ENCODE results near the gene LTBP3. TPM values are rescaled to one million over a fixed set of nuclear protein-coding genes. Genes with fewer than 3 reads are reported as not detected.
A peak's percentile ranks its signal among the peaks of the same experiment; 100 is the strongest.

LTBP3 gene
- total and polyA plus RNA-seq, 9 of the 15 experiments (the other 6 are each of a cell fraction or from before 2014, with no cell fraction given) = 0.06 to 20.5 (median 4.8) TPM

DNA sequence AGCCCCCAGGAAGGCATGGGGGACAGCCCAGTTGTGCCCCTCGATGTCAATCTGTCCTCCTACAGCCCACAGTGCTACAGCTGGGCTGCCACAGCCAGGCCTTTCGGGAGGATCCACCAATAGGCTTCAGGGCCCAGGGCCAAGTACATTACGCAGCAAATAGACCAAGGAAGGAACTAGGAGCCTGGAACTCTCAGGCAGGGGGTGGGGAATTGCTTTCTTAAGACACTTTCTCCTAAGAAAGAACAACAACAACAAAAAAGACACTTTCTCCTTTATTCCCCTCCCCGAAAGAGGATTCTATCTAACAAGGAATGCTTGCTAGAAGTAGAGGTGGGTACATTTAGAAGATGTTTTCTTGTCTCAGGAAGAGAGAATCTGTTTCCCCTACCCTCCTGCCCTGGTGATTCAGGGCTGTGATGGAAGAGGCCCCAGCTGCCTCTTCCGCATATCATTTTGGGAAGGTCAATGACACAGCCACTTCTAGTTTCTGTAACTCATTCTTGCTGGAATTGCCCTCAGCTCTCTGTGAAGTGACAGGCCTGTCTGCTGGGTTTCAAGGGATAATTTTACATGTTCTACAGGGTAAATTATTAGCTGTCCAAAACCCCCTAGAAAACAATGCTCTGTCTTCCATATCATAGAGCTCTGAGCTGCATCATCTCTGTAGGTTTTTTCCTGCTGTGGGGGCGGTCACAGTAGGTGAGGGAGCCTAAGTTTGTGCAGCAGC, 65.4 kb downstream of the LTBP3 start (continued):
- TF ChIP-seq, protein P1, sequence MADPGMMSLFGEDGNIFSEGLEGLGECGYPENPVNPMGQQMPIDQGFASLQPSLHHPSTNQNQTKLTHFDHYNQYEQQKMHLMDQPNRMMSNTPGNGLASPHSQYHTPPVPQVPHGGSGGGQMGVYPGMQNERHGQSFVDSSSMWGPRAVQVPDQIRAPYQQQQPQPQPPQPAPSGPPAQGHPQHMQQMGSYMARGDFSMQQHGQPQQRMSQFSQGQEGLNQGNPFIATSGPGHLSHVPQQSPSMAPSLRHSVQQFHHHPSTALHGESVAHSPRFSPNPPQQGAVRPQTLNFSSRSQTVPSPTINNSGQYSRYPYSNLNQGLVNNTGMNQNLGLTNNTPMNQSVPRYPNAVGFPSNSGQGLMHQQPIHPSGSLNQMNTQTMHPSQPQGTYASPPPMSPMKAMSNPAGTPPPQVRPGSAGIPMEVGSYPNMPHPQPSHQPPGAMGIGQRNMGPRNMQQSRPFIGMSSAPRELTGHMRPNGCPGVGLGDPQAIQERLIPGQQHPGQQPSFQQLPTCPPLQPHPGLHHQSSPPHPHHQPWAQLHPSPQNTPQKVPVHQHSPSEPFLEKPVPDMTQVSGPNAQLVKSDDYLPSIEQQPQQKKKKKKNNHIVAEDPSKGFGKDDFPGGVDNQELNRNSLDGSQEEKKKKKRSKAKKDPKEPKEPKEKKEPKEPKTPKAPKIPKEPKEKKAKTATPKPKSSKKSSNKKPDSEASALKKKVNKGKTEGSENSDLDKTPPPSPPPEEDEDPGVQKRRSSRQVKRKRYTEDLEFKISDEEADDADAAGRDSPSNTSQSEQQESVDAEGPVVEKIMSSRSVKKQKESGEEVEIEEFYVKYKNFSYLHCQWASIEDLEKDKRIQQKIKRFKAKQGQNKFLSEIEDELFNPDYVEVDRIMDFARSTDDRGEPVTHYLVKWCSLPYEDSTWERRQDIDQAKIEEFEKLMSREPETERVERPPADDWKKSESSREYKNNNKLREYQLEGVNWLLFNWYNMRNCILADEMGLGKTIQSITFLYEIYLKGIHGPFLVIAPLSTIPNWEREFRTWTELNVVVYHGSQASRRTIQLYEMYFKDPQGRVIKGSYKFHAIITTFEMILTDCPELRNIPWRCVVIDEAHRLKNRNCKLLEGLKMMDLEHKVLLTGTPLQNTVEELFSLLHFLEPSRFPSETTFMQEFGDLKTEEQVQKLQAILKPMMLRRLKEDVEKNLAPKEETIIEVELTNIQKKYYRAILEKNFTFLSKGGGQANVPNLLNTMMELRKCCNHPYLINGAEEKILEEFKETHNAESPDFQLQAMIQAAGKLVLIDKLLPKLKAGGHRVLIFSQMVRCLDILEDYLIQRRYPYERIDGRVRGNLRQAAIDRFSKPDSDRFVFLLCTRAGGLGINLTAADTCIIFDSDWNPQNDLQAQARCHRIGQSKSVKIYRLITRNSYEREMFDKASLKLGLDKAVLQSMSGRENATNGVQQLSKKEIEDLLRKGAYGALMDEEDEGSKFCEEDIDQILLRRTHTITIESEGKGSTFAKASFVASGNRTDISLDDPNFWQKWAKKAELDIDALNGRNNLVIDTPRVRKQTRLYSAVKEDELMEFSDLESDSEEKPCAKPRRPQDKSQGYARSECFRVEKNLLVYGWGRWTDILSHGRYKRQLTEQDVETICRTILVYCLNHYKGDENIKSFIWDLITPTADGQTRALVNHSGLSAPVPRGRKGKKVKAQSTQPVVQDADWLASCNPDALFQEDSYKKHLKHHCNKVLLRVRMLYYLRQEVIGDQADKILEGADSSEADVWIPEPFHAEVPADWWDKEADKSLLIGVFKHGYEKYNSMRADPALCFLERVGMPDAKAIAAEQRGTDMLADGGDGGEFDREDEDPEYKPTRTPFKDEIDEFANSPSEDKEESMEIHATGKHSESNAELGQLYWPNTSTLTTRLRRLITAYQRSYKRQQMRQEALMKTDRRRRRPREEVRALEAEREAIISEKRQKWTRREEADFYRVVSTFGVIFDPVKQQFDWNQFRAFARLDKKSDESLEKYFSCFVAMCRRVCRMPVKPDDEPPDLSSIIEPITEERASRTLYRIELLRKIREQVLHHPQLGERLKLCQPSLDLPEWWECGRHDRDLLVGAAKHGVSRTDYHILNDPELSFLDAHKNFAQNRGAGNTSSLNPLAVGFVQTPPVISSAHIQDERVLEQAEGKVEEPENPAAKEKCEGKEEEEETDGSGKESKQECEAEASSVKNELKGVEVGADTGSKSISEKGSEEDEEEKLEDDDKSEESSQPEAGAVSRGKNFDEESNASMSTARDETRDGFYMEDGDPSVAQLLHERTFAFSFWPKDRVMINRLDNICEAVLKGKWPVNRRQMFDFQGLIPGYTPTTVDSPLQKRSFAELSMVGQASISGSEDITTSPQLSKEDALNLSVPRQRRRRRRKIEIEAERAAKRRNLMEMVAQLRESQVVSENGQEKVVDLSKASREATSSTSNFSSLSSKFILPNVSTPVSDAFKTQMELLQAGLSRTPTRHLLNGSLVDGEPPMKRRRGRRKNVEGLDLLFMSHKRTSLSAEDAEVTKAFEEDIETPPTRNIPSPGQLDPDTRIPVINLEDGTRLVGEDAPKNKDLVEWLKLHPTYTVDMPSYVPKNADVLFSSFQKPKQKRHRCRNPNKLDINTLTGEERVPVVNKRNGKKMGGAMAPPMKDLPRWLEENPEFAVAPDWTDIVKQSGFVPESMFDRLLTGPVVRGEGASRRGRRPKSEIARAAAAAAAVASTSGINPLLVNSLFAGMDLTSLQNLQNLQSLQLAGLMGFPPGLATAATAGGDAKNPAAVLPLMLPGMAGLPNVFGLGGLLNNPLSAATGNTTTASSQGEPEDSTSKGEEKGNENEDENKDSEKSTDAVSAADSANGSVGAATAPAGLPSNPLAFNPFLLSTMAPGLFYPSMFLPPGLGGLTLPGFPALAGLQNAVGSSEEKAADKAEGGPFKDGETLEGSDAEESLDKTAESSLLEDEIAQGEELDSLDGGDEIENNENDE (IDR thresholded peaks at IDR 0.05; ENCODE audit: low read depth, low read length) = no peak
- TF ChIP-seq KDM5B (IDR thresholded peaks at IDR 0.05; ENCODE audit: insufficient replicate concordance, low read depth, low read length) (no peak), ZNF347 (CRISPR knock-in tag; IDR thresholded peaks at IDR 0.05; ENCODE audit: low read depth) (no peak), EP300 (IDR thresholded peaks at IDR 0.05; ENCODE audit: low read length) (no peak), ZBTB17 (CRISPR knock-in tag; IDR thresholded peaks at IDR 0.05) (no peak; the same call in 1 of the 2 replicates), ZC3H11A (IDR thresholded peaks at IDR 0.05; ENCODE audit: low read depth, low read length) (no peak), POLR3A (IDR thresholded peaks at IDR 0.05; ENCODE audit: borderline replicate concordance, extremely low read depth, insufficient read depth, insufficient read length) (no peak), SREBF2 (CRISPR knock-in tag; IDR thresholded peaks at IDR 0.05) (no peak), ZNF583 (CRISPR knock-in tag; IDR thresholded peaks at IDR 0.05) (0 out of 2 replicates have a peak, but pooled peaks have one; percentile 2), PHF20 (IDR thresholded peaks at IDR 0.05; ENCODE audit: partially characterized antibody) (no peak), SMARCE1 (IDR thresholded peaks at IDR 0.05) (no peak), SPI1 (IDR thresholded peaks at IDR 0.05; ENCODE audit: borderline replicate concordance, low read depth, low read length) (peak; percentile 51; the same call in 1 of the 2 replicates), ZNF507 (tag; conservative IDR thresholded peaks at IDR 0.05) (no peak), NR3C1 (CRISPR knock-in tag; IDR thresholded peaks at IDR 0.05) (no peak), MTA3 (IDR thresholded peaks at IDR 0.05; ENCODE audit: borderline replicate concordance) (peak; percentile 19; the same call in 1 of the 2 replicates), FOXK1 (CRISPR knock-in tag; IDR thresholded peaks at IDR 0.05; ENCODE audit: borderline replicate concordance) (no peak)
- TF ChIP-seq, protein P2, sequence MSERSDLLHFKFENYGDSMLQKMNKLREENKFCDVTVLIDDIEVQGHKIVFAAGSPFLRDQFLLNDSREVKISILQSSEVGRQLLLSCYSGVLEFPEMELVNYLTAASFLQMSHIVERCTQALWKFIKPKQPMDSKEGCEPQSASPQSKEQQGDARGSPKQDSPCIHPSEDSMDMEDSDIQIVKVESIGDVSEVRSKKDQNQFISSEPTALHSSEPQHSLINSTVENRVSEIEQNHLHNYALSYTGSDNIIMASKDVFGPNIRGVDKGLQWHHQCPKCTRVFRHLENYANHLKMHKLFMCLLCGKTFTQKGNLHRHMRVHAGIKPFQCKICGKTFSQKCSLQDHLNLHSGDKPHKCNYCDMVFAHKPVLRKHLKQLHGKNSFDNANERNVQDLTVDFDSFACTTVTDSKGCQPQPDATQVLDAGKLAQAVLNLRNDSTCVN (CRISPR knock-in tag; IDR thresholded peaks at IDR 0.05) = no peak
